Psoas muscle (tissue), 8 donors: ENCODE results near the gene FAM240B. TPM values are rescaled to one million over a fixed set of nuclear protein-coding genes. Genes with fewer than 3 reads are reported as not detected.

ENCODE experiments used
- ATAC-seq, 4 donors: fragments of 200-7000 bp; cut with Tn5 transposase; one replicate each; pipeline ENCODE4 v1.9.1; 2020; ENCODE audit warnings: moderate library complexity in 3 of 4, mild to moderate bottlenecking in 2 of 4
- DNase-seq, 2 donors: peaks; one replicate each; pipeline ENCODE4 v3.0.0-alpha.2; 2020
- H3K27ac ChIP-seq: fragments of 200-600 bp; one replicate; pipeline ENCODE4 v1.8.0; 2022
- H3K27me3 ChIP-seq, 3 donors: fragments of 200-600 bp in 1 of 3; one replicate each; pipeline versions ENCODE4 v1.6.1 to v1.8.0; 2013 to 2022; ENCODE audit warnings: low read length in 2 of 3, mild to moderate bottlenecking in 2 of 3, moderate library complexity in 1 of 3; ENCODE audit not compliant: insufficient read depth in 3 of 3
- H3K36me3 ChIP-seq, 2 donors: fragments of 200-600 bp in 1 of 2; one replicate each; pipeline versions ENCODE4 v1.6.1 to v1.8.0; 2013 to 2022; ENCODE audit warnings: low read depth in 1 of 2, mild to moderate bottlenecking in 1 of 2, moderate library complexity in 1 of 2; ENCODE audit not compliant: insufficient read depth in 1 of 2
- H3K4me1 ChIP-seq: fragments of 200-600 bp; one replicate; pipeline ENCODE4 v1.8.0; 2022
- H3K4me3 ChIP-seq: fragments of 200-600 bp; one replicate; pipeline ENCODE4 v1.8.0; 2022; ENCODE audit warnings: mild to moderate bottlenecking
- H3K9me3 ChIP-seq: fragments of 200-600 bp; one replicate; pipeline ENCODE4 v1.8.0; 2022
- WGBS, 3 donors: extraction: QIAGEN DNeasy Blood & Tissue Kit; methylation state at CpG; one replicate each; pipeline versions ENCODE4 v1.1.6 to v1.1.7; 2013; 5-methylcytosine and 5-hydroxymethylcytosine counted together
- intact Hi-C, 2 donors: fragments of 100-400 bp; cut with DNase I; formaldehyde crosslinking; loops; one replicate each; pipeline versions ENCODE4 v1.11.0 to v1.14.2; 2022
- polyA plus RNA-seq, 3 donors: library from polyadenylated mRNA; stranded (reverse); fragments of 200-250 nt; gene quantifications; one replicate each; pipeline ENCODE4 v1.2.3, GENCODE V29; 2013
- total RNA-seq, 4 donors: library from RNA; stranded (reverse); fragmentation: NEBNext Ultra II Directional in 2 of 4; extraction: Animal tissue kit (Norgen Biotek cat#: 25700) in 2 of 4; gene quantifications; one replicate each; pipeline versions ENCODE4 v1.2.1 to v1.2.4, GENCODE V29; 2021 to 2023
- TF ChIP-seq, protein P1 (sequence below): fragments of 200-600 bp; IDR thresholded peaks from one replicate; pipeline ENCODE4 v1.8.0; 2022; ENCODE audit warnings: antibody characterized with exemption
- donor health status: healthy with polysubstance abuse.
- donor health status: DM: no; HTN: no; CAD: no; lungs with moderate emphysema.
- donor health status: Bipolar disorder and iron deficiency.
- donor health status: healthy.
- donor health status: DM: yes; HTN: yes; CAD: no.
- donor health status: DM: no; HTN: no; CAD: no.
- donor health status: DM: no; HTN: no; CAD: no.
- donor health status: DM: yes; HTN: yes; CAD: no.

Gene FAM240B
- total and polyA plus RNA-seq, 7 donors = 0.09 to 1.1 TPM; not detected in 5

DNA sequence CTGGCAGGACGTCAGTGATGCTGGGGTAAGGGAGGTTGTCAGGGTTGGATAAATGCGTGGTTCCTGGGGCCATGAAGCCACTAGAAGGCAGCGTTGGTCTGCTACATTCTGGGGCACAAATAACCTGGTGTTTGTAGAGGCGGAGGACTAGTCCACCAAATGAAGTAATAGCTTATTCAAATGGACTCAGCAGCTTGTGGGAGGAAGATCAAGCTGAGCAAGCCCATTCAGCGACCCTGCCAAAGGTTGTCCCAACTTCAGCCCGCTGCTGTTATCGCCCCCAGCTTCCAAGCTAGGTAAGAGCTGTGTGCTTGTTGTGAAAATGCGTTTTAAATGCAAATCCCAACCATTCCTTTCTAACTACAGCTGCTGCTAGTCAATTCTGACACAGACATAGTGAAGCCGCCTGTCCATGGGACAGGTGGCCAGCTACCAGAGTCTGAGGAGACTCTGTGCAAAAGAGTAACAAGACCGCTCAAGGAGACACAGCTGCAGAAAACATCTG lies 7.6 kb upstream of the FAM240B start:
- Histone ChIP-seq H3K9me3 (no peaks in the 10 kb centered on the region), H3K36me3 (no peaks in the 10 kb centered on the region), H3K4me1 (no peaks in the 10 kb centered on the region), H3K27me3 (peaks cover 0 to 2% (median 0%) of the 10 kb centered on the region in 3 donors), H3K27ac (no peak overlapping the region), H3K4me3 (no peak overlapping the region)
- DNase-seq (no peak), ATAC-seq (no peak)
- TF ChIP-seq, protein P1, sequence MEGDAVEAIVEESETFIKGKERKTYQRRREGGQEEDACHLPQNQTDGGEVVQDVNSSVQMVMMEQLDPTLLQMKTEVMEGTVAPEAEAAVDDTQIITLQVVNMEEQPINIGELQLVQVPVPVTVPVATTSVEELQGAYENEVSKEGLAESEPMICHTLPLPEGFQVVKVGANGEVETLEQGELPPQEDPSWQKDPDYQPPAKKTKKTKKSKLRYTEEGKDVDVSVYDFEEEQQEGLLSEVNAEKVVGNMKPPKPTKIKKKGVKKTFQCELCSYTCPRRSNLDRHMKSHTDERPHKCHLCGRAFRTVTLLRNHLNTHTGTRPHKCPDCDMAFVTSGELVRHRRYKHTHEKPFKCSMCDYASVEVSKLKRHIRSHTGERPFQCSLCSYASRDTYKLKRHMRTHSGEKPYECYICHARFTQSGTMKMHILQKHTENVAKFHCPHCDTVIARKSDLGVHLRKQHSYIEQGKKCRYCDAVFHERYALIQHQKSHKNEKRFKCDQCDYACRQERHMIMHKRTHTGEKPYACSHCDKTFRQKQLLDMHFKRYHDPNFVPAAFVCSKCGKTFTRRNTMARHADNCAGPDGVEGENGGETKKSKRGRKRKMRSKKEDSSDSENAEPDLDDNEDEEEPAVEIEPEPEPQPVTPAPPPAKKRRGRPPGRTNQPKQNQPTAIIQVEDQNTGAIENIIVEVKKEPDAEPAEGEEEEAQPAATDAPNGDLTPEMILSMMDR = no peak
- 15 to 20% (median 19%) methylated on average over 10 of the region's 10 CpGs for WGBS, 3 donors
- intact Hi-C loops = no loop called here

DNA sequence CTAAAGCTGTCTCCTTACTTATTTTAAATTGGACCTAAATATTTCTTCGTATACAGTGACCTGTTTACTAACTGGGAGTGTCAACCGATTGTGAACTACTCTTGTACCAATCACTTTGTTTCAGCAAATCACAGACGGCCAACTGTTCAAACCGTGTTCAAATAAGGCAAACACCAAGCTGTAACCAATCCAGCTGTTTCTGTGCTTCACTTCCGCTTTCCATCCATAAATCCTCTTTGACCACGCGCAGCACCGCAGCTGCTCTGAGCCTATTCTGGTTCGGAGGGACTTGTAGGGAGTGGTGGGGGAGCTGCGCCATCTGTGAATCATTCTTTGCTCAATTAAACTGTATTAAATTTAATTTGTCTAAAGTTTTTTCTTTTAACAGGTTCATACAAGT lies 4.8 kb upstream of the FAM240B start:
- no peak overlapping the region for H3K27ac ChIP-seq
- no peak overlapping the region for H3K4me3 ChIP-seq
- H3K9me3 ChIP-seq = no peaks in the 10 kb centered on the region
- no peaks in the 10 kb centered on the region for H3K36me3 ChIP-seq
- no peak for ATAC-seq
- H3K4me1 ChIP-seq = no peaks in the 10 kb centered on the region
- DNase-seq = no peak
- intact Hi-C loops = no loop called here
- 30 to 44% (median 41%) methylated on average over 10 of the region's 10 CpGs for WGBS, 3 donors
- peaks cover 0 to 1% (median 0%) of the 10 kb centered on the region in 3 donors for H3K27me3 ChIP-seq
- TF ChIP-seq, protein P1 = no peak

DNA sequence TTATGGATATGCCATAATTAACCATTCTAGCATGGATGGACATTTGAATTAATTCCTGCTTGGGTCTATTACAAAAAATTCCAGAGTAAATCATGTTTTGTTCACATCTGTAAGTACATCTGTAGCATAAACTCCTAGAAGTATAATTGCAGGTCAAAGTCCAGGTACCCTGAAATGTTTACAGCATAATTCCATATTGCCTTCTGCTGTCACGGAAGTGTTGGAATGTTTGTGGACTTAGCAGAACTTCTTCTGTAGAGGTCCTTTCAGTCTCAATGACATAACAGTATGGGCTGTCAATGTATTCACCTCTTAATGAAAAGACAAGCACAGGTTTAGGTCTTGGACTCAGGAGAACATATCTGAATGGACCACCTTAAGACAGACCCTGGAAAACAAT lies 1.8 kb downstream of the FAM240B start:
- Histone ChIP-seq H3K4me3 (no peak overlapping the region), H3K9me3 (no peaks in the 10 kb centered on the region), H3K27me3 (peaks cover 0 to 1% (median 0%) of the 10 kb centered on the region in 3 donors), H3K4me1 (no peaks in the 10 kb centered on the region), H3K27ac (no peak overlapping the region), H3K36me3 (no peaks in the 10 kb centered on the region)
- no peak for DNase-seq
- intact Hi-C loops = no loop called here
- 89 to 90% (median 90%) methylated on average over 1 of the region's 1 CpG for WGBS, 3 donors
- ATAC-seq = no peak
- TF ChIP-seq, protein P1 = no peak

DNA sequence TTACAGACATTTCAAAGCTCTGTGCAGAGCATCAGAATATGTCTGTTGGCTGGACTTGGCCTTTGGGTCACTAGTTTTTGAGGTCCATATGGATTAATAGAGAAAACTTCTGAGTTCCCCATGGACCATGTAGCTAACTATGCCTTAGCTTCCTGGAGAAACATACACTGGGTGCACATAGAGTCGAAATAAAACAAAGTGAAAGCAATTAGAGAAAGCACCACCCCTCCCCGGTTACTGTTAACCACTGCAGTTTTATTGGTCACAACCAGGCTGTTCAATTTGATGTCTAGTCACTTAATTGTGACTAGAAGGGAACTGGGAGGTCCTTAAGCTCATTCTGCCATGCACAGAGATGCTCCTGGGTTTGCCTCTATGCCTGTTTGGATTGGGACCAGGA lies 4.2 kb downstream of the FAM240B start:
- TF ChIP-seq, protein P1 = no peak
- Histone ChIP-seq H3K27ac (no peak overlapping the region), H3K4me3 (no peak overlapping the region), H3K27me3 (peaks cover 0 to 1% (median 0%) of the 10 kb centered on the region in 3 donors), H3K4me1 (no peaks in the 10 kb centered on the region), H3K9me3 (no peaks in the 10 kb centered on the region), H3K36me3 (no peaks in the 10 kb centered on the region)
- no peak for DNase-seq
- intact Hi-C loops = no loop called here
- ATAC-seq = no peak
- 46 to 72% (median 59%) methylated on average over 2 of the region's 2 CpGs for WGBS, 3 donors

DNA sequence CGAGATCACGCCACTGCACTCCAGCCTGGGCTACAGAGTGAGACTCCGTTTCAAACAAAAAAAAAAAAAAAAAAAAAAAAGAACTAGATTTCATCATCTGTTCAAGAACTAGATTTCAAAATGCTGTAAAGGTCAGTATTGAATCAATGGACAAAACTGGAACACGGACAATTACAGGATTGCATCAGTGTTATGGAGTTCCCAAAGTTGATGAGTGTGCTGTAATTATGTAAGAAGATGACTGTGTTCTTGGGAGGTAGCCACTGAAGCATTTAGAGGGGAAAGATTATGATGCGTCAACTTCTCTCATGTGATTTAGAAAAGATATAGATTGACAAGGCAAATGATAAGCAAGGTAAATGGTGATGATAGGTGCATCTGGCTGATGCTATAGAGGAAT lies 6.5 kb downstream of the FAM240B start:
- Histone ChIP-seq H3K4me3 (no peak overlapping the region), H3K9me3 (no peaks in the 10 kb centered on the region), H3K36me3 (no peaks in the 10 kb centered on the region), H3K27ac (no peak overlapping the region), H3K4me1 (no peaks in the 10 kb centered on the region), H3K27me3 (no peaks in the 10 kb centered on the region)
- peak in 3 of 4 donors; percentile 38 to 66 (median 46) for ATAC-seq
- intact Hi-C loops = no loop called here
- TF ChIP-seq, protein P1 = no peak
- no peak for DNase-seq
- WGBS, 3 donors = 60 to 73% (median 67%) methylated on average over 5 of the region's 5 CpGs
